GM19099 (cell line): ENCODE data around the gene SIL1.

ENCODE experiments used
- POLR2A ChIP-seq: IDR thresholded peaks from 3 replicates; pipeline ENCODE4 v1.6.1; 2011; ENCODE audit warnings: low read depth; ENCODE audit not compliant: insufficient read length; ENCODE audit errors: extremely low read depth

Gene SIL1

DNA sequence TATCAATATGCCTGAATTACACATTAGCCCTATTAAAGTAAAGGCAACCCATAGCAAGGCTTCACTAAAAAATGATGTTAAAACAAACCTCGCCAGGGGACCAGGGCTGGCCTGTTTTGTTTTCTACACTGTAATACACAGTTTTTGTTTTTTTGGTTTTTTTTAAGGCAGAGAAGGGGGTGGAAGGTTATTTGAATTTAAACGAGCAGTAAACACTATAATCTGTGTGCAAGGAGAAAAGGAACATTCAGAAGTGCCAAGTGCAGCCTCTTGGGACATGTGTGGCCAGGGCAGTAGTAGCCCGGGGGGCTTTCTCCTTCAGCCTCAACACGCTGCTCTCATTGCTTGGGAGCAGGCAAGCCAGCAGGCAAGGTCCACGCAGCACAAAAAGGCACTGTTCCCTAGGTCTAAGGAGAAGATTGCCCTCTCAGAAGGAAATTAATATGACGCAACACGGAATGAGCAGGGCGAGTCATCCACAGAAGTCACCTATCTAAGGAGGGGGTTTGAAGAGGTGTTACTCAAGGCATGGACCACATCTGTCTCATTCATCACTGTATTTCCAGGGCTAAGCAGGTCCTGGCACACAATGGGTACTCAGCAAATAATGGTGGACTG, 16.2 kb downstream of the SIL1 start:
- TF ChIP-seq POLR2A, result no peak

DNA sequence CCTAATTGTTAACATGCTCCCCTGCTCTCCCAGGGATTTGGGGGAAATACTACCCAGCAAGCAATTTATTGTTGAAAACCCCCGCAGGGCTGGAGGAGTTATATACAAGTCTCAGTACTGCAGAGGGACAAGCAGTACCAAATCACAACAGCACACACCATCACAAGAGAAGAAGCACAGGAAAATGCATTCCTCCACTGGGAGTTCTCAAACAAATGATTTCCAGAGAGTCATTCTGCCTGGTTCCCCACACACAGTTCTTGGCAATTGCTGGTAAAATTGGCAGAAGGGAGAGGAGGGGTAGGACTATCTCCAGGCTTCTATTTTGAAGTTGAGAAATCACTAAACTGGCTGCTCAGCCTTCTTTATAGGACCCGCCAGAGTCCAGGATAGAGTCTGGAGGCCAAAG, 16.8 kb downstream of the SIL1 start:
- TF ChIP-seq POLR2A, result no peak

DNA sequence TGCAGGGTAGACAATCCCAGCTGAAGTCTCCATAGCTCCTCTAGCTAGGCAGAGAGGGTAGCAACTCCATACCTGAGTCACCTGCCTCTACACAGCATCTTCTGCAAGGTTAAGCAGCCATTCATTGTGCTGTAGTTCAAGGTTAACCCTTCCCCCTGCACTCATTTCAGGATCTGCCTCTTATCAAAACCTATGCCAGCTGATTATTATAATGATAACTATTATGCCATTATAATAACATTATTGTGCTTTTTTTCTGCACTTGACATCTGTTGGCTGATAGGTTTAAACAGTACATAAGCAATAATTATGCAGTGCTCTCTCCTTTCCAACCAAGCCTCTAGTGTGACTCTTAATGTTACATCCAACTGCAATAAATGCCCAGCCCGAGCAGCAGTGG, 17.3 kb downstream of the SIL1 start:
- no peak for TF ChIP-seq POLR2A

DNA sequence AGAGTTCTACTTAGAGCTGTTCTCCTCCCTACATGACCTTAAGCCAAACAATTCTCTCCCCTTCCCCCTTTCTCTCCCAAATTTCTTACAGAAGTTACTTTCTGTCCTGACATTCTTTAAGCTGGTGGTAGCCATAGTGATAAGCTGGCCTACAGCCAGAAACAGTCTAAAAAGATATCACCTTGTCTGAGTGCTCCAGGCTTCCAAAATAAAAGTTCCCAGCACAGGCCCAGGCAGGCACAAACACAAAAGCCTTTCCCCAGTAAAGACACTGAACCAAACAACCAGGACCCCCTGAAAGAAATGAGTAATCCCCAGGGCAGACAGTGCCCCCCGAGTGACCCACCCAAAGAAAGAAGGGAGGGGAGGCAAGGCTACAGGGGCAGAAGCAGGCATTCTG, 19.2 kb downstream of the SIL1 start:
- TF ChIP-seq POLR2A, result no peak

DNA sequence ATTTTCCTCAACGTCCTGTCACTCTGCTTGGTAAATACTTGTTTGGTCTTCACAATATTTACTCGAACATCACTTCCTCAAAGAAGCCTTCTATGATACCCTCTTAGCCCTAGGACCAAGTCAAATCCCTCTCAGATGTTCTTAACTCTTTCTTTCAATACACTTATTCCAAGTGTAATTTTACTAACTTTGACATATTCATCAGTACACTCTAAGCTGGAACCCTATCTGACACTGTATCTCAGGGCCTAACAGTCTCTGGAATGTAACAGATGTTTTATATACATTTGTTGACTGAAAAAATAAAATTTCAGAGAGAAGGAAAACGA, 19.6 kb downstream of the SIL1 start:
- TF ChIP-seq POLR2A, result no peak

DNA sequence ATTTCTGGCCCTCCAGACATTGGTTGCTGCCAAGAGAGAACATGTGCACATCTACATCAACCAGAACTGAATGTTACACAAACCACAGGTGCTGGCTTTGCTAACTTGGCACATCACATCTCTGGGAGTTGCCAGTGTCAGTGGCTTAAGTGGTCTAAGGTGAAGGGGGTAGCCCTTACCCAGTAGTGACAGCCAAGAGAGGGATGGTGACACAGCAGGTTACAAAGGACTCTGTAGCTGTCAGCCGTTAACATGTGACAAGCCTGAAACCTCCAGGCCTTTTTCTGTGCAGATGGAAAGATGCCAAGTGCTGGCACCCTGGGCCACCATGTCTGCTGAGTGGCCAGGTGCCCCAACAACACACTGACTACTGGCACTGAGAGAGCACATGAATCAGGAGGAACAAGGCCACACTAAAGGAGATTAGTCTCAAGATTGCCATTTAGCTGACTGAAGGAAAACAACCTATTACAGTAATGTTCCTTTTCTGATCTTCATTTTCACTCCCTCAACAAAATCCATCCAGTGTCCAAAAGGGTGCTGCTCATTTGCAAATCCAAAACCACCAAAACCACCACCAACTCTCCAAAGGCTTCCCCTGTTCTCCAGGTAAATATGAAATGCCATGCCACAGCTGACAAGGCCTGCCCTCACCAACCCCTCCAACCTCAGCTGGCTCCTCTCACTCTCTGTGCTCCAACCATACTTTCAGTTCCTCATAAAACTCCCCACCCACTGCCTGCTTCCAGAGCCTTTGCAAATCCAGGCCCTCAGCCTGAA, 20.2 kb downstream of the SIL1 start:
- TF ChIP-seq POLR2A, result no peak

DNA sequence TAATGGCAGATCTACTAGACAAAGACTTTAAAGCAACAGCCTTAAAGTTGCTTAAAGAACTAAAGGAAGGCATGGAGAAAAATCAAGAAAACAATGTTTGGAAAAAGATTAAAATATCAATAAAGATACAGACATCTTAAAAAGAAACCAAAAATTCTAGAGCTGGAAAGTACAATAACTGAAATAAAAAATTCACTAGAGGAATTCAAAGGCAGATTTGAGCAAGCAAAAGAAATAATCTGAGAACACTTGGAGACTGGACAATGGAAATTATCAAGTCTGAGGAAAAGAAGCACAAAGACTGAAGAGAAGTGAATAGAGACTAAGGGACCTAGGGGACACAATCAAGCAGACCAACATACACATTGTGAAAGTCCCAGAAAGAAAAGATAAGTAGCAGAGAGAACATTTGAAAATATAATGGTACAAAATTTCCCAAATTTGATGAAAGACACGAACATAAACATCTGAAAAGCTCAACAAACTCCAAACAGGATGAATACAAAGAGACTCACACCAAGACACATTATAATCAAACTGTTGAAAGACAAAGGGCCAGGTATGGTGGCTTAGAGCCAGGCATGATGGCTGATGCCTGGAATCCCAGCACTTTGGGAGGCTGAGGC, 26.3 kb downstream of the SIL1 start:
- TF ChIP-seq POLR2A, result no peak

DNA sequence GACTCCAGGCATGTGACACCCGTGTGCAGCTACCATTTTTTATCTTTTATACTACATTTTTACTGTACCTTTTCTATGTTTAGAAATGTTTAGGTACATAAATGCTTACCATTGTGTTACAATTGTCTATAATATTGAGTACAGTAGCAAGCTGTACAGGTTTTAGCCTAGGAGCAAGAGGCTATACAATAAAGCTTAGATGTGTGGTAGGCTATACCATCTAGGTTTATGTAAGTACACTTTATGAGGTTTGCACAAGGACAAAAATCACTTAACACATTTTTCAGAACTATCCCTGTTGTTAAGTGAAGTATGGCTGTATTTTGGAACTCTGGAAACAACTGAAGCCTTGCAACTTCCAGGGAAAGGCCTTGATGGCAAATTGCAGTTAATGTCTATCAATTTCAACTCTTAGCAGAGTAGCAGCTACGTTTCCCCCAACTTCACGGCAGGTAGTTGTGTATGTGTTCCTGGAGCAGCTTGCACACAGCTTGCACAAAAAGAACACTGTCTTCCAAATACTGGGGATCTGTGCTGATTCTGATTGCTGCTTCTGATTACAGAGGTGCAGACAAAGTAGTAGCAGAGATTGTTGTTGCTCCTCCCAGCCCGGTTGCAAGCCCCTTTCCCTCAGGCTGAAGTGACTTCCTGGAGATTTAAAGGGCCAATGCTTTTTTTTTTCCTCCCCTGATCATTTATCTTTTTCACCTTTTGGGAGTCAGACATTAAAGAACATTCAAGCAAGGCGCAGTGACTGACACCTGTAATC, 30.0 kb downstream of the SIL1 start:
- TF ChIP-seq POLR2A, result no peak

DNA sequence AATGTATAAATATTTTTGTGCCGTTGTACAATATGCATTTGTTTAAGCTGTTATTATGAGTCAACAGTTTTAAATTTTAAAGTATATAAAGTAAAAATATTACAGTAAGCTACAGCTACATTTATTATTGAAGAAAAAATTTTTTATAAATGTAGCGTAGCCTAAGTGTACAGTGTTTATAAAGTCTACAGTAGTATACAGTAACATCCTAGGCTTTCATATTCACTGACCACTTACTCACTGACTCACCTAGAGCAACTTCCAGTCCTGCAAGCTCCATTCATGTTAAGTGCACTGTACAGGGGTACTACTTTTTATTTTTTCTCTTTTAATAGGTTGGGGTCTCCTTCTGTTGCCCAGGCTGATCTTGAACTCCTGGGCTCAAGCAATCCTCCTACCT, 30.6 kb downstream of the SIL1 start:
- TF ChIP-seq POLR2A, result no peak

DNA sequence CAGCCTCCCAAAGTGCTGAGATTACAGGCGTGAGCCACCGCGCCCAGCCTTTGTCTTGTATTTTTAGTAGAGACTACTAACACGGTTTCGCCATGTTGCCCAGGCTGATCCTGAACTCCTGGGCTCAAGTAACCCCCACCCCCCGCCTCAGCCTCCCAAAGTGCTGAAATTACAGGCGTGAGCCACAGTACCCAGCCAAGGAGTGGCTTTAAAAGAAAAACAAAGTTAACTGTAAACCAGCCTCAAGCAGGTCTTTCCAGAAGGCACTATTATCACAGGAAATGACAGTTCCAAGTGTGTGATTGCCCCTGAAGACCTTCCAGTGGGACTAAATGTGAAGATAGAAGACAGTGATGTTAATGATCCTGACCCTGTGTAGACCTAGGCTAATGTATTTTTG, 31.1 kb downstream of the SIL1 start:
- TF ChIP-seq POLR2A, result no peak

DNA sequence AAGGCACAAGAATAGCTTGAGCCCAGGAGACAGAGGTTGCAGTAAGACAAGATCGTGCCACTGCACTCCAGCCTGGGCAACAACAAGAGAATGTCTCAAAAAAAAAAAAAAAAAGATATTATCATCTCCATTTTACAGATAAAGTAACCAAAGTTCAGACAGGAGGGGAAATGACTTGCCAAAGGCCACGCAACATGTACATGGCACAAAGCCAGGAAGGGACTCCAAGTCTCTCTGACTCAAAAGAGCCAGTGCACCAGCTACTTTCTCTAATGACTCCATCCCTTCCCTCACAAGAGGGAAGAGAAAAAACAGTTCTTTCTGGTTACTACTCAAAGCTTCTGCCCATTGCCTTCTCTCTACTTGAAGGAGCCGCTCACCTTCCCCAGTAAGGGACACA, 34.1 kb downstream of the SIL1 start:
- no peak for TF ChIP-seq POLR2A

DNA sequence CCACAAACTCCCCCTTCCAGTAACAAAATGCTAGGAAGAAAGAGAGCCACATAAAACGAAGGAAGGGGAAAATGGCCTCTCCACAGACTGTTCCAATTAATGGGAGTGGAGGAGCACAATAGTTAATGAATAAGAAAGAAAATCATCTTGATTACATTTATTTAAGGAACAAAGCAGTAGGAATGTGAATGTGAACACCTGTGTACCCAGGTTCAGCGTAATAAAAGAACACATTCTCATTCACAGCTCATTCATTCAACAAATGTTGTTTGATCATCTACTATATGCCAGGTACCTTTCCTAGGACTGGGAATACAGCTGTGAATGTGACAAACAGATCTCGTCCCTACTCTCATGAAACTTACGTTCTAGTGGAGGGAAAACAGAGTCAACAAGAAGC, 35.7 kb downstream of the SIL1 start:
- no peak for TF ChIP-seq POLR2A

DNA sequence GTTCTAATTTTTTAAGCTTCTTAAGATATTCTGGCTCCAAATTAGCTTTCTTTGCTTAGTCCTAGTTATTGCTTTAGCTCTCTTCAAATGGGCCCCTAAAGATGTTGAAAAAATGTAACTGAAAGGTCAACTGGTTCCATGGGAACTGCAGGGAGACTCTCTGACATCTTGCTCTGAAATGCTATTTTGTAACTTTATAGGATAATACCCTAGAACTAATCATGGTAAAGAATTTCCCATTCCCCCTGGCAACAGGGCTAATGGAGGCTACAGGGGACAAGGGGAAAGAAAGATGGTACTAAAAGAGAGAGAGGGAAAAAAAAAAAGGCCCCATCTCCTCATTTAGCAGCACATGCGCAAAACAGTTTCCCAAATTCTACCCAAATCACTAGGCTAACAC, 39.4 kb downstream of the SIL1 start:
- no peak for TF ChIP-seq POLR2A

DNA sequence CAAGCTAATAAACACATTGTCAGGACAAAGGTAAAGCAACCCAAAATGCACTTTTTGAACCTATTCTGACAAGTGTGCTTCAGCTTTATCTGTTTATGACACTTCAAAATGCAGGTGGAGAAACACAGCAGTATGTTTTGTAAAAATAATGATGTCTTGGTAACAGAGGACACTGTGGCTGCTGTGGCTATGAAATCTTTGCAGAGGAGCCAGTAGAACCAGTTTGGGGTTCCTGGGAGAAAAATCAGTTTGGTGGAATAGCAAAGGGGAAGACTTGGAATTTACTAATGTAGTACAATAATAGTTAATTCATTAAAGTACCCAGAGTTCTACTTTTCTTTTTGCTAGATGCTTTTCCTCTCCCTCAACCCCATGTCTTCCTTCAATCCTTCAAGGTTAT, 40.6 kb downstream of the SIL1 start:
- no peak for TF ChIP-seq POLR2A

DNA sequence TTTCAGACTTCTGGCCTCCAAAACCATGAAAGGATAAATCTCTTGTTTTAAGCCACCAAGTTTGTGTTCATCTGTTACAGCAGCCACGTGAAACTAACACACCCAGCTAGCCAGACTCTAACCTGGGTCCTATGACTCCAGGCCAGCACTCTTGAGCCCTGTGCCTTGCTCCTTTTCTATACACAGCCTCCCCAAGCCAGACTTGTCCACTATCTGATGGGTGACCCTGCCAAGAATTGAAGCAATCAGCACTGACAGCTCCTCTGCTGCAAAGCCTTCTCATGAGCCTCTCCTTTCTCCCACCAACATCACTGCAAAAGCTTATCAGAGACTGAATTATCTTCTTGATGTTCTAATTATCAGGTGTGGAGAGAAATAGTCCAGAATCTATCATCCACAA, 41.4 kb downstream of the SIL1 start:
- TF ChIP-seq POLR2A, result no peak

DNA sequence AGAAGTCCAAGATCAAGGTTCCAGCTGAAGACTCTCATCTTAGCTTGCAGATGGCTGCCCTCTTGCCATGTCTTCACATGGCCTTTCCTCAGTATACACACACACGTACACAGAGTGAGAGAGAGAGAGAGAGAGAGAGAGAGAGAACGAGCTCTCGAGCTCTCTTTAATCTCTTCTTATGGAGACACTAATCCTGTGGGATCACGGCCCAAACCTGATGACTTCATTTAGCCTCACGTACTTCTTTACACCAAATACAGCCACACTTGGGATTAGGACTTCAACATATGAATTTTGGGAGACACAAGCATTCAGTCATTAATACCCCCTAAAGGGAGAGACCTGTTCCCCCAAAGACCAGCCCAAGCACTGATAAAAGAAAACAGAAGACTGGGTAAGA, 42.8 kb downstream of the SIL1 start:
- no peak for TF ChIP-seq POLR2A
